SK-N-SH treated with all-trans-retinoic acid at 6 μM for 48 hours (cell line): ENCODE results near the gene GON4L.
"Not testable (repeated sequence)": the region's sequence is repeated elsewhere in the genome, so short reads cannot be mapped to it uniquely, and the experiment has no call there.

Experiments used
- ATAC-seq: fragments of 200-7000 bp; cut with Tn5 transposase; 3 replicates; pipeline ENCODE4 v1.9.1; 2020; ENCODE audit warnings: mild to moderate bottlenecking, moderate library complexity
- OSR1 ChIP-seq: fragments of 250-450 bp; sonication (Bioruptor Pico); IDR thresholded peaks from 2 replicates; pipeline ENCODE4 v1.8.0; 2022; ENCODE audit warnings: moderate library complexity, mild to moderate bottlenecking, inconsistent platforms
- TF ChIP-seq, protein P1 (sequence below): fragments of 250-450 bp; sonication (Bioruptor Pico); IDR thresholded peaks from 2 replicates; pipeline ENCODE4 v1.5.1; 2020; ENCODE audit warnings: low read depth, mild to moderate bottlenecking, moderate library complexity

The GON4L gene

GRCh38 chr1:155703216-155703615, 153.8 kb downstream of the GON4L start (continued):
- no peak for TF ChIP-seq OSR1
- TF ChIP-seq, protein P1, sequence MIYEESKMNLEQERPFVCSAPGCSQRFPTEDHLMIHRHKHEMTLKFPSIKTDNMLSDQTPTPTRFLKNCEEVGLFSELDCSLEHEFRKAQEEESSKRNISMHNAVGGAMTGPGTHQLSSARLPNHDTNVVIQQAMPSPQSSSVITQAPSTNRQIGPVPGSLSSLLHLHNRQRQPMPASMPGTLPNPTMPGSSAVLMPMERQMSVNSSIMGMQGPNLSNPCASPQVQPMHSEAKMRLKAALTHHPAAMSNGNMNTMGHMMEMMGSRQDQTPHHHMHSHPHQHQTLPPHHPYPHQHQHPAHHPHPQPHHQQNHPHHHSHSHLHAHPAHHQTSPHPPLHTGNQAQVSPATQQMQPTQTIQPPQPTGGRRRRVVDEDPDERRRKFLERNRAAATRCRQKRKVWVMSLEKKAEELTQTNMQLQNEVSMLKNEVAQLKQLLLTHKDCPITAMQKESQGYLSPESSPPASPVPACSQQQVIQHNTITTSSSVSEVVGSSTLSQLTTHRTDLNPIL, result no peak

DNA sequence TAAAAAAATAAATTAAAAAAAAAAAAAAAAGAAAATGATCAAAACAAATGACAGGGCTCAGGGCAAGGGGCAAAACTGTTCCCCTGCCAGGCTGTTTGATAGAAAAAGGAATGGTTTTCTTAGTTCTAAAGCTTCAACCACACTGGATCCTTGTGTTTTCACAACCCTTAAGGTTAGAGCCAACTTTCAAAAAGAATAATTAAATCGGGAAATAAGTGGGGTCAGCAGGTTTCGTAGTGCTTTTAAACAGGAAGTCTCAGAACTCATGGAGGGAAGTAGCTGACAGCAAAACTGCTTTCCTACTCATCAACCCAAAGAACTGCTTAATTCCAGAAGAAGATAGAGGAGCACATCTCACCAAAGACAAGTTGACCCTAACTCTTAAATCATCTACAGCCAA, 155.3 kb downstream of the GON4L start:
- ATAC-seq, result not testable (repeated sequence)
